Cardiac muscle cell (in vitro differentiated cells and primary cell): ENCODE data around the gene ERBB2. TPM values are rescaled to one million over a fixed set of nuclear protein-coding genes. Genes with fewer than 3 reads are reported as not detected.

Experiments
- DNase-seq, 2 donors: peaks; one replicate each; pipeline versions ENCODE4 v3.0.0 to v3.0.0-alpha.2; 2010 to 2017; ENCODE audit warnings: low read depth in 1 of 2, low spot score in 1 of 2
- H3K27ac ChIP-seq: fragments of 200-600 bp; sonication (generic); 2 replicates; pipeline ENCODE4 v1.5.1; 2016
- H3K27me3 ChIP-seq: fragments of 200-600 bp; sonication (generic); 2 replicates; pipeline ENCODE4 v1.6.0; 2016; ENCODE audit warnings: control low read depth
- H3K36me3 ChIP-seq: fragments of 200-600 bp; sonication (generic); 2 replicates; pipeline ENCODE4 v1.5.1; 2016; ENCODE audit warnings: control low read depth
- H3K4me1 ChIP-seq: fragments of 200-600 bp; sonication (generic); 2 replicates; pipeline ENCODE4 v1.8.1; 2017; ENCODE audit warnings: low read depth, mild to moderate bottlenecking, mixed run types
- H3K4me3 ChIP-seq: fragments of 200-600 bp; sonication (generic); 2 replicates; pipeline ENCODE4 v1.5.1; 2016; ENCODE audit warnings: mild to moderate bottlenecking
- H3K9me3 ChIP-seq: fragments of 200-600 bp; sonication (generic); 2 replicates; pipeline ENCODE4 v1.5.1; 2017; ENCODE audit warnings: low read depth, mild to moderate bottlenecking, control low read depth
- CTCF ChIP-seq: IDR thresholded peaks from 2 replicates; pipeline ENCODE4 v1.5.1; 2012; ENCODE audit warnings: low read depth, mild to moderate bottlenecking, low read length
- polyA plus RNA-seq: library from polyadenylated mRNA; unstranded; fragments of >200 nt; fragmentation: Nextera tagmentation; extraction: Ambion mirVana; gene quantifications from 2 replicates; pipeline ENCODE4 v1.2.1, GENCODE V29; 2016
- total RNA-seq: library from RNA; depleted of rRNA; stranded (reverse); fragments of >200 nt; gene quantifications from 2 replicates; pipeline ENCODE4 v1.2.3, GENCODE V29; 2016

ERBB2 gene
- total and polyA plus RNA-seq, 2 experiments from 2014 or later = 194 to 310 TPM

- H3K27me3 ChIP-seq = no peaks in the 10 kb centered on the region
- DNase-seq = no peak
- no peak overlapping the region for H3K27ac ChIP-seq
- TF ChIP-seq CTCF = no peak
- H3K4me3 ChIP-seq = no peak overlapping the region
- H3K36me3 ChIP-seq = no peaks in the 10 kb centered on the region
- H3K9me3 ChIP-seq = no peaks in the 10 kb centered on the region
- peaks cover 39% of the 10 kb centered on the region for H3K4me1 ChIP-seq
These were observed 29.1 kb upstream of the ERBB2 start for GRCh38 chr17:39670746-39671145.

GRCh38 chr17:39671651-39672521, 28.0 kb upstream of the ERBB2 start:
- TF ChIP-seq CTCF = peak; percentile 66
- Histone ChIP-seq H3K27ac (no peak overlapping the region), H3K27me3 (no peaks in the 10 kb centered on the region), H3K9me3 (no peaks in the 10 kb centered on the region), H3K4me1 (peaks cover 39% of the 10 kb centered on the region), H3K4me3 (no peak overlapping the region), H3K36me3 (no peaks in the 10 kb centered on the region)
- peak; percentile 54 to 73 for DNase-seq

GRCh38 chr17:39672522-39673334, 27.1 kb upstream of the ERBB2 start:
- TF ChIP-seq CTCF = no peak

GRCh38 chr17:39673335-39674081, 26.4 kb upstream of the ERBB2 start:
- Histone ChIP-seq H3K27ac (peak overlapping the region; percentile 98), H3K9me3 (no peaks in the 10 kb centered on the region), H3K27me3 (no peaks in the 10 kb centered on the region), H3K4me1 (peaks cover 47% of the 10 kb centered on the region), H3K36me3 (no peaks in the 10 kb centered on the region), H3K4me3 (no peak overlapping the region)
- no peak for TF ChIP-seq CTCF
- no peak for DNase-seq

More at GRCh38 chr17:39672522-39673334, 27.1 kb upstream of the ERBB2 start:
- Histone ChIP-seq H3K4me1 (peaks cover 40% of the 10 kb centered on the region), H3K36me3 (no peaks in the 10 kb centered on the region), H3K9me3 (no peaks in the 10 kb centered on the region), H3K27me3 (no peaks in the 10 kb centered on the region), H3K27ac (no peak overlapping the region), H3K4me3 (no peak overlapping the region)
- no peak for DNase-seq

GRCh38 chr17:39674179-39674578, 25.7 kb upstream of the ERBB2 start:
- Histone ChIP-seq H3K9me3 (no peaks in the 10 kb centered on the region), H3K36me3 (no peaks in the 10 kb centered on the region), H3K4me3 (no peak overlapping the region), H3K4me1 (peaks cover 50% of the 10 kb centered on the region), H3K27ac (peak overlapping the region; percentile 98), H3K27me3 (no peaks in the 10 kb centered on the region)
- TF ChIP-seq CTCF = no peak
- DNase-seq = no peak
